ENCODE data around the gene RFX6.

RFX6 gene

DNA sequence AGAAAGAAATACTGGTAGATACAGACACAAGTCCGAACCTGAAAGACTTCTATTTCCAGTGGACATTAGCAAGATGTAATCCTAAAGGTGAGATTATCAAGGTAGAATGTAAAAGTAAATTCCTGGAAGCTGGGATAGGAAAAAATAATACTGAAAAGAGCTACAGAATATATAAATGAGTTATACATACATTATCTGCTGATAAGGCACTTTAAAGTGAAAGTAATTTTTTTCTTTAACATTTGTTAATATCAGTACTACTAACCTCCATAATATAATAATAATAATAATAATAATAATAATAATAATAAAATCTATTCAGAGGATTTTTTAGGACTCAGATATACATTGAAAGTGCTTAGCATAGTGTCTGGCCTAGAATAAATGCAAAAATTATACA, 102.5 kb downstream of the RFX6 start:
- peaks cover 6% of the 10 kb centered on the region for H3K9me3 Mint-ChIP-seq
- H3K36me3 Mint-ChIP-seq = no peaks in the 10 kb centered on the region
- DNase-seq (ENCODE audit: low spot score in 2 of 2) = no peak

More for the DNA sequence above, 102.5 kb downstream of the RFX6 start:
- no peak overlapping the region for H3K4me3 Mint-ChIP-seq
- ATAC-seq = no peak
- H3K4me1 Mint-ChIP-seq = no peaks in the 10 kb centered on the region
- no peak overlapping the region for H3K27ac Mint-ChIP-seq
